ENCODE measurements around the gene RNF208.

DNA sequence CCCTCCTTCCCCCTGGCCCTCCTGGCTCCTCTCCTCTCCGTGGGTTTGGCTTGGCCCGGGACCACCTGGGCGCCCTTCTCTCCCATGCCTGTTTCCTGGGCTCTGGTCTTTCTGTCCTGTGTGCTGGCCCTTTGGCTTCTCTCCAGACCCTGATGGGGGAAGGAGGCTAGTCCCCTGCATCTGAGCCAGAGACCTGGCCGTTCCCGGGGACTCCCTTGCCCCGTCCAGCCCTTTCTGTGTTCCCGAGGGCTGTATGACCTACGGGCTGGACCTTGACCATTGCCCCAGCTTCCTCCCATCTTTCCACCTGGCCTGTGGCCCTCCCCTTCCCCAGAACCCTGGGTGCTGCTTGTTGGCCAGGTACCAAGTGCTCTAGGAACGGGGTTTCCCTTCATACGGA is 41.5 kb upstream of the RNF208 start:
- TF ChIP-seq, protein P1, sequence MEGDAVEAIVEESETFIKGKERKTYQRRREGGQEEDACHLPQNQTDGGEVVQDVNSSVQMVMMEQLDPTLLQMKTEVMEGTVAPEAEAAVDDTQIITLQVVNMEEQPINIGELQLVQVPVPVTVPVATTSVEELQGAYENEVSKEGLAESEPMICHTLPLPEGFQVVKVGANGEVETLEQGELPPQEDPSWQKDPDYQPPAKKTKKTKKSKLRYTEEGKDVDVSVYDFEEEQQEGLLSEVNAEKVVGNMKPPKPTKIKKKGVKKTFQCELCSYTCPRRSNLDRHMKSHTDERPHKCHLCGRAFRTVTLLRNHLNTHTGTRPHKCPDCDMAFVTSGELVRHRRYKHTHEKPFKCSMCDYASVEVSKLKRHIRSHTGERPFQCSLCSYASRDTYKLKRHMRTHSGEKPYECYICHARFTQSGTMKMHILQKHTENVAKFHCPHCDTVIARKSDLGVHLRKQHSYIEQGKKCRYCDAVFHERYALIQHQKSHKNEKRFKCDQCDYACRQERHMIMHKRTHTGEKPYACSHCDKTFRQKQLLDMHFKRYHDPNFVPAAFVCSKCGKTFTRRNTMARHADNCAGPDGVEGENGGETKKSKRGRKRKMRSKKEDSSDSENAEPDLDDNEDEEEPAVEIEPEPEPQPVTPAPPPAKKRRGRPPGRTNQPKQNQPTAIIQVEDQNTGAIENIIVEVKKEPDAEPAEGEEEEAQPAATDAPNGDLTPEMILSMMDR (IDR thresholded peaks at IDR 0.05), result no peak
- TF ChIP-seq POLR2A (IDR thresholded peaks at IDR 0.05), result no peak
